Measurements from ENCODE around the gene IRF2.

The IRF2 gene

GRCh38 chr4:184473499-184474262 lies 669 bp downstream of the IRF2 start:
- peak; percentile 43 to 49 for DNase-seq

DNA sequence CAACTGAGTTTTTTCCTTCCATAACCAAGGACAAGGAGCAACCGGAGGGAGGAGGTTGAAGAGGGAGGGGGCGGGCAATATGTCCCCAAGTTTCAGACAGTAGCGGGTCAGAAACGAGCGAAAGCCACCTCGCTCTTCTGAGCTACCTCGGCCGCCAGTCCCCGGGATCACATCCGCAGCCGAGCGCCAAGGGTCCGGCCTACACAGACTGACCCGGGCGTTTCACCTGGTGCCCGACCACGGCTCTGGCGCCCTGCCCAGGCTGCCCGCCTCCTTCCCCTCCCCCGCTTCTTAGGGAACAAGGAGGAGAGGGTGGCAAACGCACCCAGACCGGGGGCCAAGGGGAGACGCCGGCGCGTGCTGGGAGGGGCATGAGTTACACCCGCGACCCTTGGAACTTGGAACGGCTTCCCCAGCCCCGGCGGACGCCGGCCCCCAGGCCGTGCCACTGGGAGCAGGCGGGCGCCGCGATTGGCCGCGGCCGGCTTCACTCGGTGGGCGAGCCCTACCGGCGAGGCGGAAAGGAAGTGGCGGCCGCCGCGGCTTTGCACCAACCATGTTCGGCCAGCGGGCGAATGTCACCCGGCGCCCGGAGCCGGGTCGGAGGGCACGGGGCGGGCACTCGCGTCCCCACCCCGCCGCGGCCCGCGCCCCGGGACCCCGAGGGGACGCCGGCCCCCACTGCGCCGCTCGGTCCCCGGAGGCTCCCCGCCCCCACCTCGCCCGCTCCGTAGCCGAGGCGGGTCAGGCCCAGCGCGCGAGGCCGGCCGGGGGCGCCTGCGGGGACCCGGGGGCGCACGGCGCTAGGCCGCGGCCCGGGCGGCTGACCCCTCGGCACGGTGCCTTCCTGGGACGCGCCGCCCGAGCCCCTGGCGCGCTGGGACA lies 1.5 kb downstream of the IRF2 start:
- peak; percentile 63 to 68 for DNase-seq

GRCh38 chr4:184471881-184472613 lies 2.3 kb downstream of the IRF2 start:
- peak; percentile 26 to 43 for DNase-seq

DNA sequence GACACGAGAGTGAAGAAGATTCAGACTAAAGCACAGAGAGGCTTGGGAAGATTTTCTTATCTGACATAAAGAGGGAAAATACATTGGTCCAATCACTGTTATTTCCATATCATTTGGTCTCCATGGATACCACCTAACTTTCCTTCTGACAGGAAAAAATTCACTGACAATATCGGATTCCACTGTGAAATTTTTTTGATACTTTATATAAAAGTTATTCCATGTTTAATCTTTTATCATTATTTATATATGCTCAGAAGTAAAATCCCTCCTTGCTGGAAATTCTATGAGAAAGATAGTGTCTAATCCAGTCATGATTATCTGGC lies 3.6 kb downstream of the IRF2 start:
- DNase-seq: no peak

DNA sequence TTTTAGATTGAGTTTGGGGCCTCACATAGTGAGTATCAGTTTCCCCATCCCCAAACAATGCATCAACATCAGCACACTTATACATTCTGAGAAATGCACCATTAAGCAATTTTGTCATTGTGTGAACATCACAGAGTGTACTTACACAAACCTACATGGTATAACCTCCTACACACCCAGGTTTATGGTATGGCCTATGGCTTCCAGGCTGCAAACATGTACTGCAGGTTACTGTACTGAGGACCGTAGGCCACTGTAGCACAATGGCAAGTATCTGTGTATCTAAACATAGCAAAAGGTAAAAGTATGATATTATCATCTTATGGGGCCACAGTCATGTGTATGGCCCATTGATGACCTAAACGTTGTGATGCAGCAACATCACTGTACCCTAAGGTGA lies 7.7 kb downstream of the IRF2 start:
- DNase-seq: no peak

DNA sequence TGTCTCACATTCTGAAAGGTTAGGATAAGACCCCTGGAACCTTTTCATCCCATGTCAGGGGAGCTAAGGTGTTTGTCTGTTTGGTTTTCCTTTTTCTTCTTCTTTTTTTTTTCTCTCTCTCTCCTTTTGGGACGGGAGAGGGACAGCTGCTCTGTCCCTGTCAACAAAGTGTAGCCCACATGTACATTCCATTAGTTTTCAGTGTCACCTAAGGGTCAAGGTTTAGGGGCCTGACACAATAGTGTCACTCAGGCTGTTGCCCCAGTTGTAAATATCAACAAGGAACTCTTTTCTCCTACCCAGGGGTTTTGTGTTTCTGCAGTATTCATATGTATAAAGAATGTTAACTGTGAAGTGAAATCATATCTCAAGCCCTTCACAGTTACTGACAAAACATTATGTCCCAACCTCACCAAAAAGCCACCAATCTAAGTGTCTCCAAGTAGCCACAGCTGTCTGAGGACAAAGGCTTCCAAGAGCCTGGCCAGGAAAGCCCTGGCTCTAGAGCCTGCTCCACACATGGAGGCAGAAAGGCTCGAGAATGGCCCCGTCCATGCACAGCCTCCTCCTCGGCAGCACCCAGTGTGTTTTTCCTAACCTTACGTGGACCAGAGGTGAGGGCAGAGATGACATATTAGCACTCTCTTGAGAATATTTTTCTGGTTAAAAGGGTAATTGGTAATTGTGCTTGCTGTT lies 9.4 kb downstream of the IRF2 start:
- no peak for DNase-seq

GRCh38 chr4:184463856-184464255 lies 10.5 kb downstream of the IRF2 start:
- no peak for DNase-seq

GRCh38 chr4:184463158-184463557 lies 11.2 kb downstream of the IRF2 start:
- no peak for DNase-seq

GRCh38 chr4:184462724-184463123 lies 11.6 kb downstream of the IRF2 start:
- DNase-seq: no peak

- no peak for DNase-seq
These were observed 12.5 kb downstream of the IRF2 start for GRCh38 chr4:184461711-184462441.

GRCh38 chr4:184460499-184461285 lies 13.7 kb downstream of the IRF2 start:
- DNase-seq: no peak

DNA sequence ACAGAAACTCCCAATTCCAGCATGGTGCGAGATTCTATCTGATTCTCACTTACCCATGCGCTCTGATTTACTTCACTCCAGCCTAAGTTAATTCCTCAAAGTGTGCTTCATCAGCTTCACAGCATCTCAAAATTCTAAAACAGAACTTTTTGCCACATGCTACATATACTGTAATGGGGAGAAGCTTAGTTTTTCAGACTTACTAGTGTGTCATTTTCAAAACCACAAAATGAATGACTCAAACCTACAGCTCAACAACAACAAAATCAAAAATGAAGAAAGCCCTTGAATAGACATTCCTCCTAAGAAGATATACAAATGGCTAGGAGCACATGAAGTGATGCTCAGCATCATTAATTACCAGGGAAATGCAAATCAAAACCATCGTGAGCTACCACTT lies 14.9 kb downstream of the IRF2 start:
- no peak for DNase-seq

DNA sequence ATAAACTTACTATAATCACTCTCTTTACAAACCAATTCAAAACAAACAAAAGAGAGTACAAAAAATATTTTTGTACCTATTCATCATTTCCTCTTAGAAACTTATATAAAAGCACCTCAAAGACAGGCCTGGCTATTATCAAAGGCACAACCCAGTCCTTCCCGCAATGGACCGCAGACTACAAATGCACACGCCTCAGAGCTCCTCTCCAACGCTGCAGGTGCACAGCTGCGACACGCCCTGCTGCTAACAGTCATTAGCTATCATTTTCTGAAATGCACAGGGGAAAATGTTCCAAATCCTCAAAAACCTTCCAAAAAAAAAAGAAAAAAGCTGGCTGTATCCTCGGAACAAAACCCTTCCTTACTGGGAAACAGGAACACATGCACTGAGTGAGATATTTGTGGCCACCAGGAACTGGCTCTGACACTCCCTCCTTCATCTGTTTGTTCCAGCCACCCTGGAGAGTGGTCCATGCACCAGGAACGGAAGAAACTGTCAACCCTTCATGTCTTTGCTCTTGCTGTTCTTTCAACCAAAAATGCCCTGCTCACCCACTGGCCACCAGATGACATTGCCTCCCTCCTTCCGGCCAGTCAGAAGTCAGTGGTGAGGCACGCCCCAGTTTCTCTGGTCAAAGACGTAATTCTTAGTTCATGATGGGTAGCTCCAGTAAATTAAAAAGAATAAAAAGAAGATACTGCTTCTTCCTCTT lies 16.7 kb downstream of the IRF2 start:
- no peak for DNase-seq

DNA sequence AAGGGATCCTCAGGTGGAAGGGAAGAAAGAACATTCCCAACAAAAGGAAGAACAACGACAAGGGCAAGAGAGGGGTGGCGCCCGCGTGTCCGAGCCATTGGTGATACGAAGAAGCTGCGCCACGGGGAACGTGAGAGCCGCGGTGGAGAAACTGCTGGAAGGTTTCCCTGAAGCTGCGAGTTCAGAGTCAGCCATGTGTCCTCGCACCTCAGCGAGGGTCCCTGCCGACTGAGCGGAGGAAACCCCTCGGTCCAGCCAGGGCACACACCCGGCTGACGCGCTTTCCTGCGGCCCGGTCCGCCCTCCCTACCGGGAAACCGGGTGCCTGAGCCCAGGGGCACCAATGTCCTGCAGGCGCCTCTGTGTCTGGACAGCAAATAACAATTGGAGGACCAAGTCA lies 18.0 kb downstream of the IRF2 start:
- no peak for DNase-seq

GRCh38 chr4:184455299-184455698 lies 19.1 kb downstream of the IRF2 start:
- DNase-seq: no peak

GRCh38 chr4:184453365-184454160 lies 20.8 kb downstream of the IRF2 start:
- DNase-seq: peak; percentile 18 to 38

- no peak for DNase-seq
These were observed 21.6 kb downstream of the IRF2 start for GRCh38 chr4:184452740-184453139.

GRCh38 chr4:184451726-184452125 lies 22.6 kb downstream of the IRF2 start:
- no peak for DNase-seq

DNA sequence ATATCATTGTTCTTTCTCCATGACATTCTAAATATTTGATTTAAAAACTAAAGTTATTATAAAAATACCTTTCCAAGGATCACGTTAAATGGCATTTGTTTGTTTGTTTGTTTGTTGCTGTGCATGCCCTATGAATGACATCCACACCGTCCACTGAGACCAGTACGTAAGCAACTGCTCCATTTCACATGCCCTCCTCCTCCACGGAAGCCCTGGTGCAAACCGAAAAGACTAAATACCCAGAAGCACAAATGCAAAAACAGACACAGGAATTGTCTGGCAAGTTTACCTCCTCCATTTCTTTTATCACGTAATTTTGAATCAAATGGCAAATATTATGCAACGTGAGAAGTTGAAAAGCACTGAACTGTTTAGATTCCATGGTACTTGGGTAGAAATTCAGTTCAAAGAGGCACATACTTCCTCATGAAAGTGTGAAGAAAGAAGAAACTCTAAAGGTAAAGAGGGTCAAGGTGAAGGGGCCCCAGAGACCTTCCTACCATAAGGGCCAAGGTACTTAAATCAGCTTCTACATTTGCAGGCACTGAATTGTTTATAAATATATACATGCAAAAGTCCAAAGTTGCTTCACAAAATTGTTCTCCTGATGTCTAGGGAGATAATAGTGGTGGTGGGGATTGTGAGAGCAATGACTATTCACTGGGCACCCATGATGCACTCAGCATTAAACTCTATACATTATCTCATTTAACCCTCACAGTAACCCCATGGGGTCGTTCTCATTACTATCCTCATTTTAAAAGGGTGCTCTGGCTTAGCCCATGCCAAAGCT lies 23.4 kb downstream of the IRF2 start:
- no peak for DNase-seq

Measured in activated CD4-positive, alpha-beta T cell treated with anti-CD3 and anti-CD28 coated beads, Interleukin-2, amount 50 U/mL, for 48 hours (primary cell).